ENCODE results near the gene DCLRE1A.
A peak's percentile ranks its signal among the peaks of the same experiment; 100 is the strongest.

DCLRE1A gene

DNA sequence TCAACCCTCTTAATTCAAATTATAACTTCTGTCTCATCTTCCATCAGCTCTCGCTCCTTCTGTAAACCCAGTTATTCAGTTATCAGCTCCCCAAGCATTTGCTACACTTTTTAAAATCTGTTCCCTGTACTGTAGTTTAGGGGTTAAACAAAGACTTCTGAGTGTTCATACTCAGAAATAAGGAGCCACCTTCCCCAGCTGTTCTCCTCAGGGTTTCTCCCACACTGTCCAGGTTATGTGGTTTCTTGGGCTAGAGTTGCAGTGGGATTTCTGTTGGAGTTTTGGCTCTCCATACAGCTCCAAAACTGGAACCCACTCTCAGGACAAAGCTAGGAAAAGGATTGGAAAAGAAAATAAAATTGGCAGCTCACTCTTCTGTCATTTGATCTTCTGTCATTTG is 21.3 kb upstream of the DCLRE1A start:
- no peak for DNase-seq (ENCODE audit: low read depth)
- no peak overlapping the region for H3K4me3 ChIP-seq (ENCODE audit: low read depth, low read length)
- TF ChIP-seq, protein P1, sequence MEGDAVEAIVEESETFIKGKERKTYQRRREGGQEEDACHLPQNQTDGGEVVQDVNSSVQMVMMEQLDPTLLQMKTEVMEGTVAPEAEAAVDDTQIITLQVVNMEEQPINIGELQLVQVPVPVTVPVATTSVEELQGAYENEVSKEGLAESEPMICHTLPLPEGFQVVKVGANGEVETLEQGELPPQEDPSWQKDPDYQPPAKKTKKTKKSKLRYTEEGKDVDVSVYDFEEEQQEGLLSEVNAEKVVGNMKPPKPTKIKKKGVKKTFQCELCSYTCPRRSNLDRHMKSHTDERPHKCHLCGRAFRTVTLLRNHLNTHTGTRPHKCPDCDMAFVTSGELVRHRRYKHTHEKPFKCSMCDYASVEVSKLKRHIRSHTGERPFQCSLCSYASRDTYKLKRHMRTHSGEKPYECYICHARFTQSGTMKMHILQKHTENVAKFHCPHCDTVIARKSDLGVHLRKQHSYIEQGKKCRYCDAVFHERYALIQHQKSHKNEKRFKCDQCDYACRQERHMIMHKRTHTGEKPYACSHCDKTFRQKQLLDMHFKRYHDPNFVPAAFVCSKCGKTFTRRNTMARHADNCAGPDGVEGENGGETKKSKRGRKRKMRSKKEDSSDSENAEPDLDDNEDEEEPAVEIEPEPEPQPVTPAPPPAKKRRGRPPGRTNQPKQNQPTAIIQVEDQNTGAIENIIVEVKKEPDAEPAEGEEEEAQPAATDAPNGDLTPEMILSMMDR (conservative IDR thresholded peaks at IDR 0.05; ENCODE audit: low read depth, low read length) = no peak

- TF ChIP-seq, protein P1 (conservative IDR thresholded peaks at IDR 0.05; ENCODE audit: low read depth, low read length) = peak; percentile 33
- H3K4me3 ChIP-seq (ENCODE audit: low read depth, low read length) = no peak overlapping the region
- no peak for DNase-seq (ENCODE audit: low read depth)
These were observed 18.5 kb upstream of the DCLRE1A start for GRCh38 chr10:113872139-113873030.

DNA sequence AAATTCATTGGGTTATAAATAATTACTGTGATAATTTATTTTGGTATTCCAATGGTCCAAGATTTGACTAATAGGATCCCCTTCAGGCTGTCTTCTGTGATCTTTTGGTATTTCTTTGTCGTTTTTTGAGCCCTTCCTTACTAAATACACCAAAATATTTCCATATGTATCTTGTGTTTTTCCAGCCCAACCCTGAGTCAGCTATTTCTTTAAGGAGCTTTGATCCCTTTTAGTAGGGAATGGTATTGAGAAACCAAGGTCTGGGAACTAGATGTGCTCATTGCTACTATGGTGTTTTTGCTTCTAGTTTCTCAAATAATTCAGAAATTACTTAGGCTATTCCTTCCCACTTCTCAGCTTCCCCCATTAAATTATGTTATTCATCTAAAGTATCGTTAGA is 15.9 kb upstream of the DCLRE1A start:
- no peak overlapping the region for H3K4me3 ChIP-seq (ENCODE audit: low read depth, low read length)
- TF ChIP-seq, protein P1 (conservative IDR thresholded peaks at IDR 0.05; ENCODE audit: low read depth, low read length) = no peak
- DNase-seq (ENCODE audit: low read depth) = no peak

- no peak for DNase-seq (ENCODE audit: low read depth)
- TF ChIP-seq, protein P1 (conservative IDR thresholded peaks at IDR 0.05; ENCODE audit: low read depth, low read length) = no peak
- H3K4me3 ChIP-seq (ENCODE audit: low read depth, low read length) = no peak overlapping the region
These were observed 14.0 kb upstream of the DCLRE1A start for GRCh38 chr10:113867904-113868303.

DNA sequence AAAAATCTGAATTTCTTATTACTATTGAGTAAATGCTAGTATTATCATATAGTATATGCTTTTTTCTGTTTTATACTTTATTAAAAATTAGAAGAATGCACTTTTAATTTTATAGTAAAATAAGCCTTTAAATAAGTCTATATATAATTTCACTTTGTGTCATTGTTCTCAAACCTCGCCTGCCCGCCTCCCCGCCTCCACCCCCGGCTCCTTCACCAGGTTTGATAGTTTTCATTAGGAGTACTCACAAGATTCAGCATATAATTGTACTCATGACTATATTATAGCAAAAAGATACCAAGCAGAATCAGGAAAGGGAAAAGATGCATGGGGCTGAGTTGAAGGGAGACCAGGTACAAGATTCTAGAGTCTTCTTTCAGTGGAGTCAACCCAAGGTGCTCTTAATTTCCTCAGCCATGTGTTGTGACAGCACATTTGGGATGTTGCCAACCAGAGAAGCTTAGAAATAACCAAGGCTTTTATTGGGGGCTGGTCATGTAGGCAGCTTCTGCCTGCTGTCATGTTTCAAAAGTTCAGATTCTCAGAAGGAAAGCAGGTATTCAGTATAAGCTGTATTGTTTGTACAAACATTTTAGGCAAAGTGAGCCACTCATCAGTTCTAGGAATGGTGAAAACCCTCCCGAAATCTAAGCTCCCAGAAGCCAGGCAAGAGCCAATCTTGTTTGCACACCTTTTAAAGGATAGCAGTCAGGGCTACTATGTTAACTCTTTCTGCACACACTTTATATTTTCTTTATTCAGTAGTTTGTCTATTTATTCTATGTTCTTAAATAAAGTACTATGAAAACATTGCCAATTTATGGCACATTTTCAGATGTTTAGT is 12.9 kb upstream of the DCLRE1A start:
- DNase-seq (ENCODE audit: low read depth) = no peak
- no peak overlapping the region for H3K4me3 ChIP-seq (ENCODE audit: low read depth, low read length)
- TF ChIP-seq, protein P1 (conservative IDR thresholded peaks at IDR 0.05; ENCODE audit: low read depth, low read length) = no peak

- DNase-seq (ENCODE audit: low read depth) = no peak
- H3K4me3 ChIP-seq (ENCODE audit: low read depth, low read length) = no peak overlapping the region
- TF ChIP-seq, protein P1 (conservative IDR thresholded peaks at IDR 0.05; ENCODE audit: low read depth, low read length) = no peak
These were observed 12.0 kb upstream of the DCLRE1A start for GRCh38 chr10:113865901-113866300.
